ENCODE data around the gene HOXA3. TPM values are rescaled to one million over a fixed set of nuclear protein-coding genes. Genes with fewer than 3 reads are reported as not detected.

Gene HOXA3
- total RNA-seq, 8 experiments from 2014 or later, result 1.4 to 38.6 (median 18.7) TPM

- ATAC-seq (replicated peaks in 6 of 8), result no peak
Measured at GRCh38 chr7:27186668-27187474, 34.5 kb upstream of the HOXA3 start.

GRCh38 chr7:27185854-27186667 is 33.7 kb upstream of the HOXA3 start:
- Histone ChIP-seq H3K4me3 (no peak overlapping the region), H3K4me1 (replicated peaks in 1 of 2) (peaks cover 0 to 14% of the 10 kb centered on the region in 2 donors), H3K27ac (no peak overlapping the region)
- in situ Hi-C loops (cut with MboI; ENCODE audit: low pct_unique_long_range_greater_than_20kb in 2 of 9, low sequenced_read_pairs in 9 of 9, unreplicated experiment in 9 of 9), result loop anchor here in 6 of 9 experiments (25.0 kb wide), 5 partner anchors 601 to 1324 kb away; no protein-coding TSS in a partner anchor
- ATAC-seq (replicated peaks in 6 of 8), result no peak
- 0 to 100% (median 20%) methylated on average over 1 to 14 of the region's 24 CpGs; no CpG with 5 or more reads in 1 of the 10 experiments for WGBS, 10 experiments

More at GRCh38 chr7:27186668-27187474, 34.5 kb upstream of the HOXA3 start:
- Histone ChIP-seq H3K4me1 (replicated peaks in 1 of 2) (peaks cover 0 to 14% of the 10 kb centered on the region in 2 donors), H3K4me3 (no peak overlapping the region), H3K27ac (no peak overlapping the region)
- WGBS, 10 experiments, result 8 to 87% (median 28%) methylated on average over 2 to 4 of the region's 4 CpGs
- in situ Hi-C loops (cut with MboI; ENCODE audit: low pct_unique_long_range_greater_than_20kb in 2 of 9, low sequenced_read_pairs in 9 of 9, unreplicated experiment in 9 of 9), result loop anchor here in 6 of 9 experiments (25.0 kb wide), 5 partner anchors 600 to 1325 kb away; no protein-coding TSS in a partner anchor

- in situ Hi-C loops (cut with MboI; ENCODE audit: low pct_unique_long_range_greater_than_20kb in 2 of 9, low sequenced_read_pairs in 9 of 9, unreplicated experiment in 9 of 9), result loop anchor here in 6 of 9 experiments (25.0 kb wide), 5 partner anchors 602 to 1323 kb away; no protein-coding TSS in a partner anchor
- 0 to 8% (median 0%) methylated on average over 1 to 5 of the region's 43 CpGs; no CpG with 5 or more reads in 4 of the 10 experiments for WGBS, 10 experiments
- Histone ChIP-seq H3K4me3 (peak within 1 kb of the TSS in 3 of 5 donors; percentile 11 to 31 (median 27)), H3K4me1 (replicated peaks in 1 of 2) (peaks cover 0 to 14% of the 10 kb centered on the region in 2 donors), H3K27ac (no peak within 1 kb of the TSS)
- ATAC-seq (replicated peaks in 6 of 8), result peak in 4 of 8 experiments; percentile 5 to 57 (median 34)
Measured at GRCh38 chr7:27185013-27185853, 32.9 kb upstream of the HOXA3 start, which contains the start of gene HOXA11. Gene HOXA11, minus strand, starts transcription at chr7:27185232. Its CDS starts 88 bp downstream, at chr7:27185144.

- ATAC-seq (replicated peaks in 6 of 8), result peak in 7 of 8 experiments; percentile 25 to 57 (median 34)
- in situ Hi-C loops (cut with MboI; ENCODE audit: low pct_unique_long_range_greater_than_20kb in 2 of 9, low sequenced_read_pairs in 9 of 9, unreplicated experiment in 9 of 9), result loop anchor here in 6 of 9 experiments (25.0 kb wide), 5 partner anchors 603 to 1322 kb away; no protein-coding TSS in a partner anchor
- H3K4me1 ChIP-seq (replicated peaks in 1 of 2), result peaks cover 0 to 14% of the 10 kb centered on the region in 2 donors
- 0 to 7% (median 0%) methylated on average over 1 to 25 of the region's 72 CpGs; no CpG with 5 or more reads in 3 of the 10 experiments for WGBS, 10 experiments
- no peak overlapping the region for H3K27ac ChIP-seq
- peak overlapping the region in 3 of 5 donors; percentile 11 to 31 (median 27) for H3K4me3 ChIP-seq
Measured at GRCh38 chr7:27184337-27185012, 32.1 kb upstream of the HOXA3 start.

- Histone ChIP-seq H3K27ac (no peak overlapping the region), H3K4me1 (replicated peaks in 1 of 2) (peaks cover 0 to 12% of the 10 kb centered on the region in 2 donors), H3K4me3 (peak overlapping the region in 3 of 5 donors; percentile 11 to 31 (median 27))
- 0 to 7% (median 1%) methylated on average over 3 to 25 of the region's 30 CpGs for WGBS, 10 experiments
- ATAC-seq (replicated peaks in 6 of 8), result peak in 2 of 8 experiments; percentile 3 to 4
- in situ Hi-C loops (cut with MboI; ENCODE audit: low pct_unique_long_range_greater_than_20kb in 2 of 9, low sequenced_read_pairs in 9 of 9, unreplicated experiment in 9 of 9), result loop anchor here in 6 of 9 experiments (25.0 kb wide), 5 partner anchors 603 to 1322 kb away; no protein-coding TSS in a partner anchor
Measured at GRCh38 chr7:27183682-27184336, 31.4 kb upstream of the HOXA3 start.

GRCh38 chr7:27182861-27183681 is 30.7 kb upstream of the HOXA3 start:
- peak overlapping the region in 1 of 5 donors; percentile 27 for H3K4me3 ChIP-seq
- H3K27ac ChIP-seq, result no peak overlapping the region
- ATAC-seq (replicated peaks in 6 of 8), result peak in 3 of 8 experiments; percentile 1 to 15 (median 2)
- WGBS, 10 experiments, result 0 to 12% (median 5%) methylated on average over 4 to 27 of the region's 39 CpGs; no CpG with 5 or more reads in 1 of the 10 experiments
- in situ Hi-C loops (cut with MboI; ENCODE audit: low pct_unique_long_range_greater_than_20kb in 2 of 9, low sequenced_read_pairs in 9 of 9, unreplicated experiment in 9 of 9), result loop anchor here in 6 of 9 experiments (25.0 kb wide), 5 partner anchors 604 to 1321 kb away; no protein-coding TSS in a partner anchor
- peaks cover 0 to 7% of the 10 kb centered on the region in 2 donors for H3K4me1 ChIP-seq (replicated peaks in 1 of 2)

- WGBS, 10 experiments, result 6 to 60% (median 19%) methylated on average over 1 to 4 of the region's 4 CpGs; no CpG with 5 or more reads in 4 of the 10 experiments
- in situ Hi-C loops (cut with MboI; ENCODE audit: low pct_unique_long_range_greater_than_20kb in 2 of 9, low sequenced_read_pairs in 9 of 9, unreplicated experiment in 9 of 9), result loop anchor here in 6 of 9 experiments (25.0 kb wide), 5 partner anchors 605 to 1320 kb away; no protein-coding TSS in a partner anchor
- H3K4me1 ChIP-seq (replicated peaks in 1 of 2), result peaks cover 0 to 7% of the 10 kb centered on the region in 2 donors
- H3K27ac ChIP-seq, result no peak overlapping the region
- H3K4me3 ChIP-seq, result no peak overlapping the region
- no peak for ATAC-seq (replicated peaks in 6 of 8)
Measured at GRCh38 chr7:27182285-27182841, 30.0 kb upstream of the HOXA3 start.

GRCh38 chr7:27181795-27182275 is 29.5 kb upstream of the HOXA3 start:
- in situ Hi-C loops (cut with MboI; ENCODE audit: low pct_unique_long_range_greater_than_20kb in 2 of 9, low sequenced_read_pairs in 9 of 9, unreplicated experiment in 9 of 9), result loop anchor here in 6 of 9 experiments (25.0 kb wide), 5 partner anchors 605 to 1320 kb away; no protein-coding TSS in a partner anchor
- ATAC-seq (replicated peaks in 6 of 8), result no peak
- 19 to 100% (median 26%) methylated on average over 1 to 4 of the region's 4 CpGs; no CpG with 5 or more reads in 5 of the 10 experiments for WGBS, 10 experiments
- no peak overlapping the region for H3K27ac ChIP-seq
- H3K4me1 ChIP-seq (replicated peaks in 1 of 2), result peaks cover 0 to 7% of the 10 kb centered on the region in 2 donors
- no peak overlapping the region for H3K4me3 ChIP-seq

GRCh38 chr7:27180431-27181420 is 28.3 kb upstream of the HOXA3 start:
- 20 to 85% (median 49%) methylated on average over 1 to 5 of the region's 12 CpGs; no CpG with 5 or more reads in 2 of the 10 experiments for WGBS, 10 experiments
- H3K27ac ChIP-seq, result no peak overlapping the region

More at GRCh38 chr7:27180431-27181420, 28.3 kb upstream of the HOXA3 start:
- Histone ChIP-seq H3K4me1 (replicated peaks in 1 of 2) (peaks cover 0 to 7% of the 10 kb centered on the region in 2 donors), H3K4me3 (no peak overlapping the region)
- ATAC-seq (replicated peaks in 6 of 8), result no peak
- in situ Hi-C loops (cut with MboI; ENCODE audit: low pct_unique_long_range_greater_than_20kb in 2 of 9, low sequenced_read_pairs in 9 of 9, unreplicated experiment in 9 of 9), result loop anchor here in 6 of 9 experiments (25.0 kb wide), 5 partner anchors 607 to 1318 kb away; no protein-coding TSS in a partner anchor

Data from motor neuron (in vitro differentiated cells).